SK-N-SH treated with all-trans-retinoic acid at 6 μM for 48 hours (cell line): Measurements from ENCODE around the gene KCNG2.

ENCODE experiments used
- ATAC-seq: fragments of 200-7000 bp; cut with Tn5 transposase; 3 replicates; pipeline ENCODE4 v1.9.1; 2020; ENCODE audit warnings: mild to moderate bottlenecking, moderate library complexity
- ARNTL ChIP-seq: fragments of 450-650 bp; formaldehyde crosslinking; IDR thresholded peaks from 2 replicates; pipeline ENCODE4 v1.5.0; 2020; ENCODE audit warnings: low read depth, mild to moderate bottlenecking, moderate library complexity, borderline replicate concordance
- CREB5 ChIP-seq: fragments of 250-450 bp; sonication (Bioruptor Pico); IDR thresholded peaks from 2 replicates; pipeline ENCODE4 v1.5.1; 2020; ENCODE audit warnings: low read depth, mild to moderate bottlenecking, moderate library complexity
- CSDC2 ChIP-seq: fragments of 250-450 bp; sonication (Bioruptor Pico); IDR thresholded peaks from 2 replicates; pipeline ENCODE4 v1.5.0; 2020; ENCODE audit warnings: mild to moderate bottlenecking, moderate library complexity
- CSRNP3 ChIP-seq: fragments of 250-450 bp; sonication (Bioruptor Pico); IDR thresholded peaks from 2 replicates; pipeline ENCODE4 v1.5.1; 2021; ENCODE audit warnings: mild to moderate bottlenecking, moderate library complexity
- ESRRG ChIP-seq: fragments of 250-450 bp; sonication (Bioruptor Pico); IDR thresholded peaks from 2 replicates; pipeline ENCODE4 v1.6.1; 2021; ENCODE audit warnings: mild to moderate bottlenecking
- GLIS3 ChIP-seq: fragments of 250-450 bp; sonication (Bioruptor Pico); IDR thresholded peaks from 2 replicates; pipeline ENCODE4 v1.5.0; 2020; ENCODE audit warnings: mild to moderate bottlenecking, moderate library complexity
- ISL1 ChIP-seq: fragments of 250-450 bp; sonication (Bioruptor Pico); IDR thresholded peaks from 2 replicates; pipeline ENCODE4 v2.1.2; 2022; ENCODE audit warnings: mild to moderate bottlenecking, moderate library complexity
- OSR1 ChIP-seq: fragments of 250-450 bp; sonication (Bioruptor Pico); IDR thresholded peaks from 2 replicates; pipeline ENCODE4 v1.8.0; 2022; ENCODE audit warnings: moderate library complexity, mild to moderate bottlenecking, inconsistent platforms
- PATZ1 ChIP-seq: fragments of 250-450 bp; sonication (Bioruptor Pico); IDR thresholded peaks from 2 replicates; pipeline ENCODE4 v1.8.0; 2020; ENCODE audit warnings: mild to moderate bottlenecking, moderate library complexity, borderline replicate concordance
- PPARA ChIP-seq: fragments of 250-450 bp; sonication (Bioruptor Pico); IDR thresholded peaks from 2 replicates; pipeline ENCODE4 v1.5.0; 2020; ENCODE audit warnings: mild to moderate bottlenecking, borderline replicate concordance
- RARB ChIP-seq: fragments of 250-450 bp; sonication (Bioruptor Pico); IDR thresholded peaks from 2 replicates; pipeline ENCODE4 v1.8.0; 2021; ENCODE audit warnings: mild to moderate bottlenecking, moderate library complexity
- SNAI2 ChIP-seq: fragments of 250-450 bp; sonication (Bioruptor Pico); IDR thresholded peaks from 2 replicates; pipeline ENCODE4 v1.5.0; 2020; ENCODE audit warnings: mild to moderate bottlenecking, moderate library complexity
- TCF4 ChIP-seq: fragments of 250-450 bp; sonication (Bioruptor Pico); IDR thresholded peaks from 2 replicates; pipeline ENCODE4 v1.8.0; 2021; ENCODE audit warnings: mild to moderate bottlenecking, moderate library complexity, borderline replicate concordance
- TOX ChIP-seq: fragments of 250-450 bp; sonication (Bioruptor Pico); IDR thresholded peaks from 2 replicates; pipeline ENCODE4 v1.8.0; 2021; ENCODE audit warnings: mild to moderate bottlenecking, moderate library complexity, borderline replicate concordance
- TSHZ2 ChIP-seq: fragments of 250-450 bp; sonication (Bioruptor Pico); IDR thresholded peaks from 2 replicates; pipeline ENCODE4 v1.5.0; 2020; ENCODE audit warnings: mild to moderate bottlenecking, moderate library complexity
- ZC3H10 ChIP-seq: fragments of 250-450 bp; sonication (Bioruptor Pico); IDR thresholded peaks from 2 replicates; pipeline ENCODE4 v1.5.1; 2021; ENCODE audit warnings: mild to moderate bottlenecking, moderate library complexity
- ZFP3 ChIP-seq: fragments of 250-450 bp; sonication (Bioruptor Pico); IDR thresholded peaks from 2 replicates; pipeline ENCODE4 v1.5.0; 2020; ENCODE audit warnings: mild to moderate bottlenecking, moderate library complexity
- ZFP30 ChIP-seq: fragments of 450-650 bp; formaldehyde crosslinking; IDR thresholded peaks from 2 replicates; pipeline ENCODE4 v1.5.0; 2022; ENCODE audit warnings: mild to moderate bottlenecking, moderate library complexity
- ZNF565 ChIP-seq: fragments of 450-650 bp; formaldehyde crosslinking; conservative IDR thresholded peaks from 2 replicates; pipeline ENCODE4 v1.5.0; 2020; ENCODE audit warnings: low read depth, mild to moderate bottlenecking, moderate library complexity
- ZNF70 ChIP-seq: fragments of 450-650 bp; formaldehyde crosslinking; IDR thresholded peaks from 2 replicates; pipeline ENCODE4 v1.5.0; 2020; ENCODE audit warnings: mild to moderate bottlenecking, moderate library complexity
- ZNF8 ChIP-seq: fragments of 450-650 bp; formaldehyde crosslinking; IDR thresholded peaks from 2 replicates; pipeline ENCODE4 v1.5.0; 2020; ENCODE audit warnings: mild to moderate bottlenecking, moderate library complexity
- TF ChIP-seq, protein P1 (sequence below): fragments of 250-450 bp; sonication (Bioruptor Pico); IDR thresholded peaks from 2 replicates; pipeline ENCODE4 v1.8.0; 2021; ENCODE audit warnings: low read depth, mild to moderate bottlenecking, moderate library complexity, borderline replicate concordance

The KCNG2 gene

DNA sequence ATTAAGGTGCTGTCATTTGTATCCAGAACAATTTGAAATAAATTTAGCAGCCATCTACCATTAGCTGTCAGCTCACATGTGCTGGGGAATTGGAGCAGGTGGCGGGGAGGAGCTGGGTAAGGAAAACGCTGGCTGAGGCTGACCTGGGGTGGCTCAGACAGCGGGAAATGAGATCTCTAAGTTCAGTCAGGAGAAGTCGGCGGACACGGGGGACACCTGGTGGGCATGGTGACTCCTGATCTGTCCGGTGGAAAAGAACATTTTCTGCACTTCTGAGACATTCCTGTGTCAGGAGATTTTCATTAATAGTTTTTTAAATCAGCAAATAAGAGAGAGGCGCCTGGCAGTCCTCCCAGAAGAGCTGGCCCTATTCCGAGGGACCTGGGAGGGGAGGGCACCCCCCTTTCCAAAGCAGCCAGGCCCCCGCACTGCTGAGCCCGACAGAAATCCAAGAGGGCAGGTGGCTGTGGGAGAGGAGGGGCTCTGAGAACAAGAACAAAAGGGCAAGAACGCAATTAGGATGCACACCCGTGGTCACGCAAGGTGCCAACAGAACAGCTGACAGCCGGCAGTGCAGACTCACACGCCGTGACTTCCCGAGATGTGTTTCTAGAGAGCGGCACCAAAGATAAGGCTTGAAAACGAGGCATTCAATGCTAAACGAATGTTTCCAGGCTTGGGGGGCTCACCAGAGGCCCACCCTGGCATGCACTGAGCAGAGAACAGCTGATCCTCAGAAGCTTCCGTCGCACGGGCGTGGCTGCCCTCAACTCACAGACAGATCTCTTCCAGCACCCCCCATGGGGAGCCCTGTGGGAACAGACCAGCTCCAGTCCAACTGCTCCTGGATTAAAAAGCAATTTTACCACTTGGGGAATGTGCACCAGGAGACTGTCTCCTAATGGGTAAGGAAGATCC is 127.3 kb downstream of the KCNG2 start:
- TF ChIP-seq SNAI2 (CRISPR knock-in tag) (no peak), OSR1 (CRISPR knock-in tag) (no peak), TCF4 (no peak), CSDC2 (no peak), ZC3H10 (CRISPR knock-in tag) (no peak), CSRNP3 (CRISPR knock-in tag) (no peak), TOX (CRISPR knock-in tag) (no peak), ZNF565 (CRISPR knock-in tag) (no peak), CREB5 (no peak), PATZ1 (CRISPR knock-in tag) (no peak), ZNF8 (CRISPR knock-in tag) (no peak), ARNTL (no peak), ZFP30 (CRISPR knock-in tag) (no peak), ZFP3 (CRISPR knock-in tag) (no peak), RARB (no peak), ESRRG (CRISPR knock-in tag) (no peak), PPARA (CRISPR knock-in tag) (no peak), ISL1 (no peak)
- no peak for ATAC-seq

DNA sequence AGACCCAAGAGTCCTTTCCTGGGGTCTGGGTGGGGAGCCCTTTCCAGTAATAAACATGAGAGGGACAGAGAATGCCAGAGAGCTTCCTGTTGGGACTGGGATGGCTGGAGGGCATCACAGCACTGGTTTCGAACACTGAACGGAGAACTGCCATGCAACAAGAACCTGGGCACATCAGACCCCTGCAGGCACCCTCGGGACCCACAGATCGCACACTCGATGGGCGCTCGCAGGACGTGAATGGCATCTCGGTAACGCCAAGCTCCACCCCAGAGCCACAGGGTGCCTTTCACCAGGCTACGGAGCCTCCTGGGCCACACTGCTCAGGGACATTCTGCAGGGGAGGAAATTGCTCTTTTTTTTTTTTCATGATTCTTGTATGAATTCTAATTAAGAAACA is 128.6 kb downstream of the KCNG2 start:
- TF ChIP-seq OSR1 (CRISPR knock-in tag), result no peak
- no peak for TF ChIP-seq TSHZ2
- TF ChIP-seq ZFP3 (CRISPR knock-in tag), result no peak
- no peak for TF ChIP-seq TCF4
- no peak for TF ChIP-seq ZNF8 (CRISPR knock-in tag)
- TF ChIP-seq ISL1, result no peak
- TF ChIP-seq GLIS3 (CRISPR knock-in tag), result no peak
- TF ChIP-seq ZNF70 (CRISPR knock-in tag), result no peak
- no peak for TF ChIP-seq CSRNP3 (CRISPR knock-in tag)
- TF ChIP-seq SNAI2 (CRISPR knock-in tag), result no peak
- no peak for TF ChIP-seq PPARA (CRISPR knock-in tag)
- no peak for TF ChIP-seq RARB
- TF ChIP-seq, protein P1, sequence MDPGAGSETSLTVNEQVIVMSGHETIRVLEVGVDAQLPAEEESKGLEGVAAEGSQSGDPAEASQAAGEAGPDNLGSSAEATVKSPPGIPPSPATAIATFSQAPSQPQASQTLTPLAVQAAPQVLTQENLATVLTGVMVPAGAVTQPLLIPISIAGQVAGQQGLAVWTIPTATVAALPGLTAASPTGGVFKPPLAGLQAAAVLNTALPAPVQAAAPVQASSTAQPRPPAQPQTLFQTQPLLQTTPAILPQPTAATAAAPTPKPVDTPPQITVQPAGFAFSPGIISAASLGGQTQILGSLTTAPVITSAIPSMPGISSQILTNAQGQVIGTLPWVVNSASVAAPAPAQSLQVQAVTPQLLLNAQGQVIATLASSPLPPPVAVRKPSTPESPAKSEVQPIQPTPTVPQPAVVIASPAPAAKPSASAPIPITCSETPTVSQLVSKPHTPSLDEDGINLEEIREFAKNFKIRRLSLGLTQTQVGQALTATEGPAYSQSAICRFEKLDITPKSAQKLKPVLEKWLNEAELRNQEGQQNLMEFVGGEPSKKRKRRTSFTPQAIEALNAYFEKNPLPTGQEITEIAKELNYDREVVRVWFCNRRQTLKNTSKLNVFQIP (CRISPR knock-in tag), result no peak
- TF ChIP-seq PATZ1 (CRISPR knock-in tag), result no peak
- no peak for ATAC-seq
